SJCRH30 (cell line): ENCODE data around the gene RLBP1. TPM values are rescaled to one million over a fixed set of nuclear protein-coding genes. Genes with fewer than 3 reads are reported as not detected.

ENCODE experiments used
- DNase-seq, 2 experiments: peaks; one replicate each; pipeline ENCODE4 v3.0.0-alpha.2; 2015 to 2020
- H3K27ac ChIP-seq: fragments of 250-450 bp; sonication (Bioruptor Pico); 2 replicates; pipeline ENCODE4 v1.5.1; 2020; ENCODE audit warnings: mild to moderate bottlenecking, moderate library complexity
- H3K27me3 ChIP-seq: fragments of 250-450 bp; sonication (Bioruptor Pico); 2 replicates; pipeline ENCODE4 v1.5.1; 2020; ENCODE audit warnings: mild to moderate bottlenecking, moderate library complexity
- H3K36me3 ChIP-seq: fragments of 250-450 bp; sonication (Bioruptor Pico); 2 replicates; pipeline ENCODE4 v1.5.1; 2020; ENCODE audit warnings: mild to moderate bottlenecking, moderate library complexity
- H3K4me1 ChIP-seq: fragments of 250-450 bp; sonication (Bioruptor Pico); 2 replicates; pipeline ENCODE4 v1.5.1; 2020; ENCODE audit warnings: mild to moderate bottlenecking, moderate library complexity
- H3K4me3 ChIP-seq: fragments of 250-450 bp; sonication (Bioruptor Pico); 2 replicates; pipeline ENCODE4 v1.5.1; 2020; ENCODE audit warnings: mild to moderate bottlenecking, moderate library complexity
- H3K9me3 ChIP-seq: fragments of 250-450 bp; sonication (Bioruptor Pico); replicated peaks from 2 replicates; pipeline ENCODE4 v1.5.1; 2020; ENCODE audit warnings: mild to moderate bottlenecking, moderate library complexity
- total RNA-seq: library from RNA; depleted of rRNA; stranded (reverse); fragments of >200 nt; shearing (Covaris generic); gene quantifications from 2 replicates; pipeline ENCODE4 v1.2.3, GENCODE V29; 2014

RLBP1 gene
- total RNA-seq, 1 experiment from 2014 or later = not detected

- Histone ChIP-seq H3K27ac (no peak overlapping the region), H3K4me1 (no peaks in the 10 kb centered on the region), H3K4me3 (no peak overlapping the region), H3K36me3 (no peaks in the 10 kb centered on the region), H3K9me3 (no peaks in the 10 kb centered on the region), H3K27me3 (no peaks in the 10 kb centered on the region)
- DNase-seq = no peak
These were observed 3.5 kb downstream of the RLBP1 start for GRCh38 chr15:89217686-89218376.

- Histone ChIP-seq H3K4me3 (no peak overlapping the region), H3K4me1 (no peaks in the 10 kb centered on the region), H3K27me3 (no peaks in the 10 kb centered on the region), H3K9me3 (no peaks in the 10 kb centered on the region), H3K27ac (no peak overlapping the region), H3K36me3 (no peaks in the 10 kb centered on the region)
- no peak for DNase-seq
These were observed 4.3 kb downstream of the RLBP1 start for GRCh38 chr15:89217031-89217430.

GRCh38 chr15:89215627-89216026 is 5.8 kb downstream of the RLBP1 start:
- H3K27me3 ChIP-seq = no peaks in the 10 kb centered on the region
- no peak overlapping the region for H3K4me3 ChIP-seq
- DNase-seq = no peak
- no peaks in the 10 kb centered on the region for H3K9me3 ChIP-seq
- no peaks in the 10 kb centered on the region for H3K4me1 ChIP-seq
- H3K36me3 ChIP-seq = no peaks in the 10 kb centered on the region
- no peak overlapping the region for H3K27ac ChIP-seq

- H3K4me3 ChIP-seq = no peak overlapping the region
- no peak for DNase-seq
- H3K27ac ChIP-seq = no peak overlapping the region
- H3K4me1 ChIP-seq = no peaks in the 10 kb centered on the region
- H3K27me3 ChIP-seq = no peaks in the 10 kb centered on the region
- no peaks in the 10 kb centered on the region for H3K36me3 ChIP-seq
- H3K9me3 ChIP-seq = no peaks in the 10 kb centered on the region
These were observed 9.7 kb downstream of the RLBP1 start for GRCh38 chr15:89211678-89212170.

- Histone ChIP-seq H3K36me3 (no peaks in the 10 kb centered on the region), H3K4me1 (no peaks in the 10 kb centered on the region), H3K9me3 (no peaks in the 10 kb centered on the region), H3K27ac (no peak overlapping the region), H3K4me3 (no peak overlapping the region), H3K27me3 (no peaks in the 10 kb centered on the region)
- DNase-seq = no peak
These were observed 12.3 kb downstream of the RLBP1 start for GRCh38 chr15:89209057-89209456.

- no peak overlapping the region for H3K4me3 ChIP-seq
- H3K9me3 ChIP-seq = no peaks in the 10 kb centered on the region
- DNase-seq = no peak
- H3K27me3 ChIP-seq = no peaks in the 10 kb centered on the region
- no peak overlapping the region for H3K27ac ChIP-seq
- H3K36me3 ChIP-seq = no peaks in the 10 kb centered on the region
- H3K4me1 ChIP-seq = no peaks in the 10 kb centered on the region
These were observed 13.1 kb downstream of the RLBP1 start for GRCh38 chr15:89208256-89208655.

- no peak overlapping the region for H3K4me3 ChIP-seq
- no peaks in the 10 kb centered on the region for H3K4me1 ChIP-seq
- no peaks in the 10 kb centered on the region for H3K36me3 ChIP-seq
- H3K27ac ChIP-seq = no peak overlapping the region
- DNase-seq = peak; percentile 70 to 85
- no peaks in the 10 kb centered on the region for H3K9me3 ChIP-seq
- H3K27me3 ChIP-seq = no peaks in the 10 kb centered on the region
These were observed 14.5 kb downstream of the RLBP1 start for GRCh38 chr15:89206908-89207331.

GRCh38 chr15:89205991-89206585 is 15.3 kb downstream of the RLBP1 start:
- Histone ChIP-seq H3K36me3 (no peaks in the 10 kb centered on the region), H3K9me3 (no peaks in the 10 kb centered on the region), H3K4me3 (no peak overlapping the region), H3K27me3 (no peaks in the 10 kb centered on the region), H3K4me1 (no peaks in the 10 kb centered on the region), H3K27ac (no peak overlapping the region)
- DNase-seq = no peak

- no peak for DNase-seq
- Histone ChIP-seq H3K9me3 (no peaks in the 10 kb centered on the region), H3K27ac (no peak overlapping the region), H3K4me1 (no peaks in the 10 kb centered on the region), H3K4me3 (no peak overlapping the region), H3K27me3 (no peaks in the 10 kb centered on the region), H3K36me3 (no peaks in the 10 kb centered on the region)
These were observed 17.6 kb downstream of the RLBP1 start for GRCh38 chr15:89203705-89204273.

GRCh38 chr15:89201465-89202005 is 19.8 kb downstream of the RLBP1 start:
- H3K36me3 ChIP-seq = 0 out of 2 replicates have a peak, but pooled peaks cover 2% of the 10 kb centered on the region
- no peak overlapping the region for H3K27ac ChIP-seq
- H3K27me3 ChIP-seq = no peaks in the 10 kb centered on the region
- no peaks in the 10 kb centered on the region for H3K9me3 ChIP-seq
- H3K4me3 ChIP-seq = no peak overlapping the region
- no peak for DNase-seq
- no peaks in the 10 kb centered on the region for H3K4me1 ChIP-seq

- Histone ChIP-seq H3K4me3 (no peak overlapping the region), H3K9me3 (no peaks in the 10 kb centered on the region), H3K27me3 (no peaks in the 10 kb centered on the region), H3K4me1 (no peaks in the 10 kb centered on the region), H3K36me3 (0 out of 2 replicates have a peak, but pooled peaks cover 2% of the 10 kb centered on the region), H3K27ac (no peak overlapping the region)
- no peak for DNase-seq
These were observed 21.2 kb downstream of the RLBP1 start for GRCh38 chr15:89200182-89200581.

- no peak for DNase-seq
- no peak overlapping the region for H3K4me3 ChIP-seq
- no peak overlapping the region for H3K27ac ChIP-seq
- peaks cover 2% of the 10 kb centered on the region; the same call in 1 of the 2 replicates for H3K36me3 ChIP-seq
- H3K9me3 ChIP-seq = no peaks in the 10 kb centered on the region
- H3K4me1 ChIP-seq = no peaks in the 10 kb centered on the region
- no peaks in the 10 kb centered on the region for H3K27me3 ChIP-seq
These were observed 21.6 kb downstream of the RLBP1 start for GRCh38 chr15:89199746-89200145.

GRCh38 chr15:89198934-89199333 is 22.4 kb downstream of the RLBP1 start:
- Histone ChIP-seq H3K4me1 (no peaks in the 10 kb centered on the region), H3K27me3 (no peaks in the 10 kb centered on the region), H3K36me3 (peaks cover 2% of the 10 kb centered on the region), H3K27ac (no peak overlapping the region), H3K9me3 (no peaks in the 10 kb centered on the region), H3K4me3 (no peak overlapping the region)
- DNase-seq = no peak

- Histone ChIP-seq H3K9me3 (no peaks in the 10 kb centered on the region), H3K4me1 (no peaks in the 10 kb centered on the region), H3K27me3 (no peaks in the 10 kb centered on the region), H3K36me3 (peaks cover 4% of the 10 kb centered on the region), H3K4me3 (no peak overlapping the region), H3K27ac (no peak overlapping the region)
- DNase-seq = no peak
These were observed 23.2 kb downstream of the RLBP1 start for GRCh38 chr15:89198196-89198595.

- Histone ChIP-seq H3K27me3 (no peaks in the 10 kb centered on the region), H3K9me3 (no peaks in the 10 kb centered on the region), H3K4me1 (no peaks in the 10 kb centered on the region), H3K36me3 (peaks cover 9% of the 10 kb centered on the region), H3K4me3 (no peak overlapping the region), H3K27ac (no peak overlapping the region)
- no peak for DNase-seq
These were observed 23.8 kb downstream of the RLBP1 start for GRCh38 chr15:89197503-89197971.
